CD8-positive, alpha-beta memory T cell (primary cell): Measurements from ENCODE around the gene SEMA3B. TPM values are rescaled to one million over a fixed set of nuclear protein-coding genes. Genes with fewer than 3 reads are reported as not detected.
A peak's percentile ranks its signal among the peaks of the same experiment; 100 is the strongest.
"Not testable (repeated sequence)": the region's sequence is repeated elsewhere in the genome, so short reads cannot be mapped to it uniquely, and the experiment has no call there.

Experiments
- CTCF ChIA-PET: fragments of 350-600 bp; sonication (Branson Sonifier 250); formaldehyde crosslinking; loops from one replicate; lab custom pipeline; 2021; ENCODE audit warnings: antibody characterized with exemption; lab: Charles Lee
- POLR2A ChIA-PET: fragments of 350-600 bp; sonication (Branson Sonifier 250); formaldehyde crosslinking; loops from one replicate; lab custom pipeline; 2021; ENCODE audit warnings: antibody characterized with exemption; lab: Charles Lee
- DNase-seq, 5 donors: peaks; one replicate each; pipeline versions ENCODE4 v3.0.0 to v3.0.0-alpha.2; 2020 to 2022; ENCODE audit warnings: mixed read lengths in 1 of 5
- H3K27ac ChIP-seq: one replicate; pipeline ENCODE4 v1.7.0; 2013; ENCODE audit warnings: low read depth, mild to moderate bottlenecking, low read length, moderate library complexity
- H3K27me3 ChIP-seq: 2 replicates; pipeline ENCODE4 v1.7.0; 2013; ENCODE audit warnings: low read length, mild to moderate bottlenecking; ENCODE audit not compliant: insufficient read depth, poor library complexity, severe bottlenecking
- H3K36me3 ChIP-seq: 2 replicates; pipeline ENCODE4 v1.7.0; 2013; ENCODE audit warnings: mild to moderate bottlenecking, low read length, moderate library complexity; ENCODE audit not compliant: insufficient read depth
- H3K4me1 ChIP-seq: 2 replicates; pipeline ENCODE4 v1.7.0; 2013; ENCODE audit warnings: mild to moderate bottlenecking, low read length, moderate library complexity; ENCODE audit not compliant: insufficient read depth
- H3K4me3 ChIP-seq: 2 replicates; pipeline ENCODE4 v1.7.0; 2013; ENCODE audit warnings: mild to moderate bottlenecking, low read length
- H3K9me3 ChIP-seq: 2 replicates; pipeline ENCODE4 v1.7.0; 2013; ENCODE audit warnings: mild to moderate bottlenecking, low read length
- H3K27ac Mint-ChIP-seq, 8 donors: one replicate each; pipeline ENCODE4 v1.8.0; 2020 to 2021; ENCODE audit warnings: mixed read lengths in 8 of 8, mild to moderate bottlenecking in 6 of 8, inconsistent platforms in 3 of 8, moderate library complexity in 3 of 8
- H3K27me3 Mint-ChIP-seq, 2 donors: one replicate each; pipeline ENCODE4 v1.8.0; 2020 to 2021; ENCODE audit warnings: mixed read lengths in 2 of 2, mild to moderate bottlenecking in 1 of 2, moderate library complexity in 1 of 2
- H3K36me3 Mint-ChIP-seq, 3 donors: one replicate each; pipeline ENCODE4 v1.8.0; 2020 to 2021; ENCODE audit warnings: mixed read lengths in 3 of 3, inconsistent platforms in 1 of 3, mild to moderate bottlenecking in 1 of 3
- H3K4me1 Mint-ChIP-seq, 3 donors: one replicate each; pipeline ENCODE4 v1.8.0; 2020 to 2021; ENCODE audit warnings: mixed read lengths in 3 of 3, inconsistent platforms in 1 of 3, mild to moderate bottlenecking in 1 of 3
- H3K4me3 Mint-ChIP-seq, 7 donors: one replicate each; pipeline ENCODE4 v1.8.0; 2020 to 2021; ENCODE audit warnings: mixed read lengths in 7 of 7, mild to moderate bottlenecking in 6 of 7, moderate library complexity in 4 of 7, inconsistent platforms in 2 of 7
- H3K9me3 Mint-ChIP-seq, 5 donors: one replicate each; pipeline ENCODE4 v1.8.0; 2020 to 2022; ENCODE audit warnings: mixed read lengths in 5 of 5, mild to moderate bottlenecking in 3 of 5, moderate library complexity in 2 of 5, inconsistent platforms in 1 of 5
- polyA plus RNA-seq: library from polyadenylated mRNA; unstranded; fragments of 300-500 nt; fragmentation: Illumina TruSeq; gene quantifications from one replicate; pipeline ENCODE4 v1.2.3, GENCODE V29; 2021
- total RNA-seq, 2 experiments: library from RNA; stranded (reverse); gene quantifications; one replicate each; pipeline ENCODE4 v1.2.3, GENCODE V29; 2021

Gene SEMA3B
- total and polyA plus RNA-seq, 3 experiments from 2014 or later: 0.22 TPM; not detected in 2

GRCh38 chr3:50226888-50227389 lies 42.0 kb upstream of the SEMA3B start:
- H3K27ac ChIP-seq: peak overlapping the region; percentile 33
- no peaks in the 10 kb centered on the region for H3K9me3 ChIP-seq
- H3K36me3 ChIP-seq: no peaks in the 10 kb centered on the region
- POLR2A ChIA-PET: interaction anchor here (0.7 to 3.2 kb wide), 8 partner anchors 9 to 440 kb away, joined by 3 to 35 read pairs (median 8); partner anchors contain the start of genes GNAI2 and IP6K1
- Mint-ChIP-seq H3K36me3 (peaks cover 0 to 4% (median 2%) of the 10 kb centered on the region in 3 donors), H3K4me1 (peaks cover 14 to 33% (median 24%) of the 10 kb centered on the region in 3 donors), H3K27ac (peak overlapping the region; percentile 87 to 96 (median 92)), H3K27me3 (peaks cover 0 to 3% of the 10 kb centered on the region in 2 donors), H3K9me3 (no peaks in the 10 kb centered on the region), H3K4me3 (peak overlapping the region; percentile 89 to 99 (median 94))
- CTCF ChIA-PET: interaction anchor here (0.7 to 15.9 kb wide), 22 partner anchors 9 to 859 kb away, joined by 3 to 266 read pairs (median 9); partner anchors contain the start of genes GNAI2, GNAT1, HYAL3 and NAA80
- peak in 1 of 5 donors; percentile 44 for DNase-seq
- peaks cover 20% of the 10 kb centered on the region for H3K4me1 ChIP-seq
- H3K27me3 ChIP-seq: no peaks in the 10 kb centered on the region
- H3K4me3 ChIP-seq: peak overlapping the region; percentile 86

GRCh38 chr3:50227390-50228183 lies 41.4 kb upstream of the SEMA3B start:
- DNase-seq: peak; percentile 88 to 93 (median 89)
- CTCF ChIA-PET: interaction anchor here (0.9 to 15.9 kb wide), 22 partner anchors 8 to 71 kb away, joined by 3 to 266 read pairs (median 9); partner anchors contain the start of genes GNAI2, GNAT1, HYAL3 and IFRD2
- Histone ChIP-seq H3K27ac (peak overlapping the region; percentile 63), H3K9me3 (no peaks in the 10 kb centered on the region), H3K4me1 (peaks cover 20% of the 10 kb centered on the region), H3K4me3 (peak overlapping the region; percentile 86), H3K27me3 (no peaks in the 10 kb centered on the region), H3K36me3 (no peaks in the 10 kb centered on the region)
- H3K4me1 Mint-ChIP-seq: peaks cover 15 to 33% (median 24%) of the 10 kb centered on the region in 3 donors
- H3K4me3 Mint-ChIP-seq: peak overlapping the region; percentile 89 to 99 (median 94)
- peak overlapping the region; percentile 79 to 96 (median 92) for H3K27ac Mint-ChIP-seq
- POLR2A ChIA-PET: interaction anchor here (0.8 to 3.2 kb wide), 6 partner anchors 9 to 28 kb away, joined by 3 to 35 read pairs (median 6); partner anchors contain the start of gene GNAI2
- H3K27me3 Mint-ChIP-seq: peaks cover 0 to 3% of the 10 kb centered on the region in 2 donors
- no peaks in the 10 kb centered on the region for H3K9me3 Mint-ChIP-seq
- peaks cover 0 to 4% (median 2%) of the 10 kb centered on the region in 3 donors for H3K36me3 Mint-ChIP-seq

GRCh38 chr3:50228184-50228763 lies 40.7 kb upstream of the SEMA3B start:
- Histone ChIP-seq H3K4me1 (peaks cover 20% of the 10 kb centered on the region), H3K4me3 (peak overlapping the region; percentile 86)
- not testable (repeated sequence) for H3K27ac ChIP-seq, H3K9me3 ChIP-seq, H3K9me3 Mint-ChIP-seq, H3K27me3 Mint-ChIP-seq, H3K36me3 Mint-ChIP-seq, DNase-seq, H3K36me3 ChIP-seq, H3K27me3 ChIP-seq
- peak overlapping the region; percentile 63 to 93 (median 88) for H3K27ac Mint-ChIP-seq
- H3K4me1 Mint-ChIP-seq: peaks cover 16 to 33% (median 24%) of the 10 kb centered on the region in 3 donors
- POLR2A ChIA-PET: interaction anchor here (0.7 to 3.2 kb wide), 4 partner anchors 8 to 1272 kb away, joined by 4 to 35 read pairs (median 7); partner anchors contain the start of gene GNAI2
- H3K4me3 Mint-ChIP-seq: peak overlapping the region; percentile 85 to 99 (median 94)
- CTCF ChIA-PET: interaction anchor here (0.6 to 15.9 kb wide), 11 partner anchors 7 to 78 kb away, joined by 3 to 266 read pairs (median 5); partner anchors contain the start of genes GNAI2, GNAT1 and IFRD2

GRCh38 chr3:50229490-50229889 lies 39.5 kb upstream of the SEMA3B start:
- Histone ChIP-seq H3K4me3 (no peak overlapping the region), H3K4me1 (peaks cover 20% of the 10 kb centered on the region), H3K27ac (no peak overlapping the region), H3K36me3 (no peaks in the 10 kb centered on the region), H3K27me3 (no peaks in the 10 kb centered on the region), H3K9me3 (no peaks in the 10 kb centered on the region)
- no peaks in the 10 kb centered on the region for H3K9me3 Mint-ChIP-seq
- ChIA-PET CTCF (interaction anchor here (1.2 to 15.9 kb wide), 5 partner anchors 14 to 45 kb away, joined by 3 to 266 read pairs (median 17); partner anchors contain the start of gene GNAT1), POLR2A (interaction anchor here (1.6 kb wide), 1 partner anchor 17 kb away, joined by 7 read pairs; no protein-coding TSS in a partner anchor)
- DNase-seq: no peak
- H3K27me3 Mint-ChIP-seq: peaks cover 0 to 2% of the 10 kb centered on the region in 2 donors
- peak overlapping the region in 4 of 7 donors; percentile 25 to 81 (median 52) for H3K4me3 Mint-ChIP-seq
- H3K36me3 Mint-ChIP-seq: peaks cover 0 to 4% (median 2%) of the 10 kb centered on the region in 3 donors
- peaks cover 18 to 35% (median 24%) of the 10 kb centered on the region in 3 donors for H3K4me1 Mint-ChIP-seq
- H3K27ac Mint-ChIP-seq: peak overlapping the region in 1 of 8 donors; percentile 89

DNA sequence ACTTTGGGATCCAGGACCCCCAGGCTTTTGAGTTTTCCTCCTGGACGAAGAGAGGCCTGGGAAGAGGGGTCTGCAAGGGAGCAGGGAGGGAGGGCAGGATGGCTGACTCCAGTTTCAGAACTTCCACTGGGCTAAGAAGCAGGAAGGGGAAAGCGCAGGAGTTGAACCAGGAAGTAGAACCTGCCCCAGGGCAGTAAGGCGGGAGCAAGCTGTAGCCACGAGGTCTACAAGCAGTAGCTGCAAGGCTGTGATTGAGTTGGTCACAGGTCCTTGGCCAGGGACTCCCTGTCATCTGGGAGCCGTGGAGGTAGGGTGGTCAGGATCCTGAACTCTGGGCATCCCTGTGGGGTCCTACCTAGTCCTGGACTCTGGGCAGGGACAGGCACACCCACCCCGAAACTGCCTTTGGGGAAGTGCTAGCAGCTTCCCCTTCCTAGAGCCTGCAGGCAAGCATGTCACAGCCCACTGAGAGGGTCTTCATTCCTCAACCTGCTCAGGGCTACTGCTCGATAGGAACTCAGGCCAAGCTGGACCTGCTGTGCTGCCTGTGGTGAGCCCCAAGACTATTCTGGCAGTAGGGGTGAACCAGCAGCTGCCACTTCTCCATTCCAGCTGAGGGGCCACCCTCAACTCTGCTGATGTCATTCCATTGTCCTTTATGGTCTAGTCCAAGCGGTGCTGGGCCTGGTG lies 38.7 kb upstream of the SEMA3B start:
- H3K4me1 Mint-ChIP-seq: peaks cover 16 to 34% (median 24%) of the 10 kb centered on the region in 3 donors
- ChIA-PET POLR2A (no interaction called here), CTCF (interaction anchor here (1.2 to 15.9 kb wide), 7 partner anchors 11 to 45 kb away, joined by 3 to 266 read pairs (median 4); partner anchors contain the start of gene GNAT1)
- peaks cover 26% of the 10 kb centered on the region for H3K4me1 ChIP-seq
- no peak overlapping the region for H3K4me3 Mint-ChIP-seq
- no peaks in the 10 kb centered on the region for H3K9me3 ChIP-seq
- H3K9me3 Mint-ChIP-seq: no peaks in the 10 kb centered on the region
- H3K4me3 ChIP-seq: no peak overlapping the region
- H3K36me3 ChIP-seq: no peaks in the 10 kb centered on the region
- H3K27ac ChIP-seq: no peak overlapping the region
- no peak for DNase-seq
- peaks cover 0 to 4% (median 2%) of the 10 kb centered on the region in 3 donors for H3K36me3 Mint-ChIP-seq
- no peak overlapping the region for H3K27ac Mint-ChIP-seq
- H3K27me3 Mint-ChIP-seq: peaks cover 0 to 2% of the 10 kb centered on the region in 2 donors
- no peaks in the 10 kb centered on the region for H3K27me3 ChIP-seq

DNA sequence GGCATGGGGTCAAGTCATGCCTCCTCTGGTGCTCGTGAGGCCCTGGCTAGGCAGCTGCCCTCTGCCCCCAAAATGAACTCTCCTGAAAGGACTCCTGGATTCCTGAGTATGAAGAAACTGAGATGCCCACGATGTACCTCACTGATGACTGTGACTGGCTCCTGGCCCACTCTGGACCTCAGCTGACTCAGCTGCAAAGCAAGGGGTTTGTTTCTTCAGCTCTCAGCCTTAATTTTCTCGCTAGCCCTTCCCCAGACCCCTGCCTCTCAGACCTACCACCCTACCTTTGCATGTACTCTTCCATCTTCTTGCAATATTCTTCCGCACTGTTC lies 38.2 kb upstream of the SEMA3B start:
- Histone ChIP-seq H3K27ac (no peak overlapping the region), H3K27me3 (no peaks in the 10 kb centered on the region), H3K36me3 (no peaks in the 10 kb centered on the region), H3K4me3 (no peak overlapping the region), H3K4me1 (peaks cover 30% of the 10 kb centered on the region), H3K9me3 (no peaks in the 10 kb centered on the region)
- ChIA-PET CTCF (interaction anchor here (1.2 to 15.9 kb wide), 6 partner anchors 10 to 37 kb away, joined by 3 to 266 read pairs (median 4); partner anchors contain the start of gene GNAT1), POLR2A (no interaction called here)
- Mint-ChIP-seq H3K4me1 (peaks cover 20 to 36% (median 29%) of the 10 kb centered on the region in 3 donors), H3K4me3 (no peak overlapping the region), H3K9me3 (no peaks in the 10 kb centered on the region), H3K27me3 (peaks cover 0 to 2% of the 10 kb centered on the region in 2 donors), H3K36me3 (peaks cover 0 to 4% (median 2%) of the 10 kb centered on the region in 3 donors), H3K27ac (peak overlapping the region in 2 of 8 donors; percentile 26 to 54)
- no peak for DNase-seq

DNA sequence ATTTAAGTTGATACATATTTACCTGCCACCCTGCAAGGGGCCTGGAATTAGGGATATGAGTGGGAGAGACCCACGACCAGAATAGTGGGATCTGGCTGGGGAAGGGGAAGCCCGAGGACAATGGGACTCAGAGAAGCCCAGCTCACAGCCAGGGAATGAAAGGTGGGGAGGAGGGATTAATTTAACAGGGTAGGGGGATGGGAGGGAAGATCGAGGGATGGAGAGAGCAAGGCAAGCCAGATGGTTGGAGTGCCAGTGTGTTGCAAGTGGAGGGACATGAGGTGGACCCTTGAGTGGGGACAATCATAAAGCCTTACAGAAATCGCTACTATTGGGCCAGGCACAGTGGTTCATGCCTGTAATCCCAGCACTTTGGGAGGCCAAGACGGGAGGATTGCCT lies 37.4 kb upstream of the SEMA3B start:
- H3K27me3 ChIP-seq: no peaks in the 10 kb centered on the region
- H3K36me3 ChIP-seq: no peaks in the 10 kb centered on the region
- H3K27ac ChIP-seq: no peak overlapping the region
- no peak overlapping the region for H3K4me3 ChIP-seq
- H3K27me3 Mint-ChIP-seq: no peaks in the 10 kb centered on the region
- H3K9me3 Mint-ChIP-seq: no peaks in the 10 kb centered on the region
- peaks cover 25% of the 10 kb centered on the region for H3K4me1 ChIP-seq
- H3K27ac Mint-ChIP-seq: peak overlapping the region in 1 of 8 donors; percentile 54
- CTCF ChIA-PET: interaction anchor here (1.2 to 15.9 kb wide), 4 partner anchors 9 to 38 kb away, joined by 3 to 266 read pairs (median 122); partner anchors contain the start of gene GNAT1
- H3K4me3 Mint-ChIP-seq: no peak overlapping the region
- H3K36me3 Mint-ChIP-seq: peaks cover 0 to 8% (median 2%) of the 10 kb centered on the region in 3 donors
- POLR2A ChIA-PET: no interaction called here
- no peak for DNase-seq
- peaks cover 16 to 32% (median 24%) of the 10 kb centered on the region in 3 donors for H3K4me1 Mint-ChIP-seq
- no peaks in the 10 kb centered on the region for H3K9me3 ChIP-seq
